Measurements from ENCODE around the gene NCOA3.

GRCh38 chr20:47648943-47649342 is 147.3 kb downstream of the NCOA3 start:
- TF ChIP-seq POLR2AphosphoS5 (IDR thresholded peaks at IDR 0.05; ENCODE audit: low read depth, low read length): no peak
- no peak for TF ChIP-seq TAF1 (IDR thresholded peaks at IDR 0.05; ENCODE audit: borderline replicate concordance, low read depth, low read length)
- TF ChIP-seq POLR2A (IDR thresholded peaks at IDR 0.05; ENCODE audit: low read depth, low read length): no peak
